A673 (cell line): ENCODE results near the gene BRCA1.

Source experiments
- CTCF ChIP-seq: fragments of 300-800, 200-600 bp; sonication (generic); conservative IDR thresholded peaks from 2 replicates; pipeline ENCODE4 v1.5.1; 2017; ENCODE audit warnings: low read depth, mild to moderate bottlenecking, antibody characterized with exemption, low read length, moderate library complexity, mixed read lengths
- EZH2 ChIP-seq: fragments of 200-600 bp; sonication (generic); IDR thresholded peaks from 2 replicates; pipeline ENCODE4 v1.6.1; 2017; ENCODE audit warnings: borderline replicate concordance, low read depth, mild to moderate bottlenecking, mixed read lengths, antibody characterized with exemption, low read length; ENCODE audit not compliant: poor library complexity, severe bottlenecking

DNA sequence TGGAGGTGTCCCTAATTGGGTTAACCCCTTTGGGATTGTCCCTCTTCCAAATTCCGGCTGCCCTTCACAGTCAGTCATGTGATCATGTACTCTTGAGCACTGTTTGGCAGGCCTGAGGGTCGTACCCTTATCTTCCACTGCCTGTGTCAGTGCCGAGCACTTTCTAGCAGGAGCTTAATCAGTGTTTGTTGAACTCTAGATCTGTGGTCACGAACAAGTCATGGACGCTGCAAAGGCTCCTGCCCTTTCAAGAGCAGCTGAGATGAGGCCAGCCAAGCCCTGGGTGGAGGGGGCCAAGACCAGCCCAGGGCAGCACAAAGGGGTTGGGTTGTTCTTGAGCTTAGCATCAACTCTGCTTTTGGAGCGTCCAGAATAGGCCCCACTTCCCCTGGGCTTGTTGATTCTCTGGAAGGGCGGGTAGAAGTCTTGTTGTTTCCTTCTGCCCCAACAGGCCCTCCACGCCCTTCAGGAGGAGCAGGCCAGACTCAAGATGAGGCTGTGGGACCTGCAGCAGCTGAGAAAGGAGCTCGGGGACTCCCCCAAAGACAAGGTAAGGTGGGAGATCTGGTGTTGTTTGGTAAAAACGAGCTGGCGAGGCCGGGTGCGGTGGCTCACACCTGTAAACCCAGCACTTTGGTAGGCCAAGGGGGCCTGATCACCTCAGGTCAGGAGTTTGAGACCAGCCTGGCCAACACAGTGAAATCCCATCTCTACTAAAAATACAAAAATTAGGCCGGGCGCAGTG, 113.3 kb downstream of the BRCA1 start:
- TF ChIP-seq CTCF (no peak), EZH2 (no peak)
